ENCODE results near the gene MSRB3.

- TF ChIP-seq EZH2 (IDR thresholded peaks at IDR 0.05; ENCODE audit: borderline replicate concordance, control insufficient read depth, low read depth, low read length) (no peak), GABPA (IDR thresholded peaks at IDR 0.05; ENCODE audit: low read depth) (no peak), JUND (IDR thresholded peaks at IDR 0.05; ENCODE audit: low read depth, low read length) (no peak), CREM (IDR thresholded peaks at IDR 0.05; ENCODE audit: low read depth) (no peak), RELA (IDR thresholded peaks at IDR 0.05; ENCODE audit: borderline replicate concordance, partially characterized antibody) (no peak), CTCF (IDR thresholded peaks at IDR 0.05 in 2 of 3, conservative IDR thresholded peaks at IDR 0.05 in 1 of 3; ENCODE audit: control insufficient read depth in 2 of 3, extremely low read depth in 1 of 3, insufficient read depth in 1 of 3, low read depth in 3 of 3, low read length in 3 of 3) (no peak), ASH2L (IDR thresholded peaks at IDR 0.05; ENCODE audit: borderline replicate concordance, low read depth) (no peak), SMC3 (IDR thresholded peaks at IDR 0.05; ENCODE audit: borderline replicate concordance, low read length) (no peak)
- TF ChIP-seq, protein P1, sequence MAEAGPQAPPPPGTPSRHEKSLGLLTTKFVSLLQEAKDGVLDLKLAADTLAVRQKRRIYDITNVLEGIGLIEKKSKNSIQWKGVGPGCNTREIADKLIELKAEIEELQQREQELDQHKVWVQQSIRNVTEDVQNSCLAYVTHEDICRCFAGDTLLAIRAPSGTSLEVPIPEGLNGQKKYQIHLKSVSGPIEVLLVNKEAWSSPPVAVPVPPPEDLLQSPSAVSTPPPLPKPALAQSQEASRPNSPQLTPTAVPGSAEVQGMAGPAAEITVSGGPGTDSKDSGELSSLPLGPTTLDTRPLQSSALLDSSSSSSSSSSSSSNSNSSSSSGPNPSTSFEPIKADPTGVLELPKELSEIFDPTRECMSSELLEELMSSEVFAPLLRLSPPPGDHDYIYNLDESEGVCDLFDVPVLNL (IDR thresholded peaks at IDR 0.05; ENCODE audit: low read depth, low read length) = no peak
Measured at GRCh38 chr12:65459545-65459944, 181.1 kb downstream of the MSRB3 start.

Measured in GM12878 (cell line).